GM15510 (cell line): ENCODE data around the gene BTBD9.

Source experiments
- POLR2A ChIP-seq: IDR thresholded peaks from 3 replicates; pipeline ENCODE4 v1.6.1; 2011; ENCODE audit warnings: borderline replicate concordance; ENCODE audit not compliant: insufficient read length; ENCODE audit errors: extremely low read depth

The BTBD9 gene

GRCh38 chr6:38499529-38500096 lies 140.1 kb downstream of the BTBD9 start:
- TF ChIP-seq POLR2A = no peak

- no peak for TF ChIP-seq POLR2A
Measured at GRCh38 chr6:38498805-38499445, 140.8 kb downstream of the BTBD9 start.

GRCh38 chr6:38498085-38498484 lies 141.6 kb downstream of the BTBD9 start:
- no peak for TF ChIP-seq POLR2A

GRCh38 chr6:38497546-38497945 lies 142.2 kb downstream of the BTBD9 start:
- no peak for TF ChIP-seq POLR2A

GRCh38 chr6:38495922-38496635 lies 143.7 kb downstream of the BTBD9 start:
- no peak for TF ChIP-seq POLR2A

GRCh38 chr6:38495518-38495917 lies 144.2 kb downstream of the BTBD9 start:
- no peak for TF ChIP-seq POLR2A

GRCh38 chr6:38493931-38494547 lies 145.7 kb downstream of the BTBD9 start:
- no peak for TF ChIP-seq POLR2A

- TF ChIP-seq POLR2A = no peak
Measured at GRCh38 chr6:38492031-38492430, 147.7 kb downstream of the BTBD9 start.

- no peak for TF ChIP-seq POLR2A
Measured at GRCh38 chr6:38489951-38490350, 149.8 kb downstream of the BTBD9 start.

GRCh38 chr6:38487423-38487822 lies 152.3 kb downstream of the BTBD9 start:
- TF ChIP-seq POLR2A = no peak

- TF ChIP-seq POLR2A = no peak
Measured at GRCh38 chr6:38485488-38485887, 154.2 kb downstream of the BTBD9 start.

GRCh38 chr6:38484656-38485055 lies 155.1 kb downstream of the BTBD9 start:
- TF ChIP-seq POLR2A = no peak

- no peak for TF ChIP-seq POLR2A
Measured at GRCh38 chr6:38483526-38483925, 156.2 kb downstream of the BTBD9 start.

- TF ChIP-seq POLR2A = no peak
Measured at GRCh38 chr6:38482466-38482865, 157.3 kb downstream of the BTBD9 start.

GRCh38 chr6:38481851-38482250 lies 157.9 kb downstream of the BTBD9 start:
- TF ChIP-seq POLR2A = no peak

- TF ChIP-seq POLR2A = no peak
Measured at GRCh38 chr6:38481211-38481836, 158.4 kb downstream of the BTBD9 start.

GRCh38 chr6:38480036-38480435 lies 159.7 kb downstream of the BTBD9 start:
- no peak for TF ChIP-seq POLR2A
